IPS-18c (cell line): ENCODE data around the gene EDRF1.

Experiments
- H3K4me3 ChIP-seq: 2 replicates; pipeline ENCODE4 v1.7.0; 2013; ENCODE audit warnings: low read depth, mild to moderate bottlenecking, low read length, moderate library complexity; ENCODE audit not compliant: insufficient read depth
- H3K9me3 ChIP-seq: one replicate; pipeline ENCODE4 v1.6.1; 2013; ENCODE audit warnings: mild to moderate bottlenecking, low read length, moderate library complexity; ENCODE audit not compliant: control insufficient read depth, insufficient read depth

Gene EDRF1

DNA sequence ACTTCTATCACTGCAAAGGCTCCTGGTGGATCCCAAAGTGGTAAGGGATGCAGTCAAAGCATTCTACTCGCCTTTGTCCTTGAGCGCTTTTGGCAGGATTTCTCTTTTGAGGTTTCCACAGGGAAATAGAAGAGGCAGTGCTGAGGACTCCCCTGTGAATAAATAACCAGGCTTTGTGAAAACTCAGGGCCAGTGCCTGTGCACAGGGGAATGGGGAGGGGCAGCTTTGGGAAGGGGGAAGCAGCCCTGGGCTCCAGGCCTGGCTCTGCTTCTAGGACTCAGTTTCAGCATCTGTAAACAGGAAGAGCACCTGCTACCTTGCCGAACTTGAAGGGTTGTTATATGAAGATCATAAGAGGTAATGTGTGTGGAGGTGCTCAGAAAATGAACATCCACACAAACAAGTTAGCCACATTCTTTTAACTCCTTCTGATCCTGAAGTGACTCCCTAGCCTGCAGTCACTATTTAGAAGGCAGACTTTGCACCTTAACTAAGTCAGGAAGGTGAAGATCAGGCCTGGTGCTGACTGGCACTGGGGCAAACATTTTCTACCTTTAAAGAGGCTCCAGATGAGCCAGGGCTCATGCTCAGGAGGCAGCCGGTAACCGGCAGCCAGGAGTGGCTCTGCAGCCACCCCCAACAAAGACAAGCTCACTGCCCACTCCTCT, 78.6 kb downstream of the EDRF1 start:
- no peak overlapping the region for H3K4me3 ChIP-seq
- H3K9me3 ChIP-seq: no peaks in the 10 kb centered on the region

DNA sequence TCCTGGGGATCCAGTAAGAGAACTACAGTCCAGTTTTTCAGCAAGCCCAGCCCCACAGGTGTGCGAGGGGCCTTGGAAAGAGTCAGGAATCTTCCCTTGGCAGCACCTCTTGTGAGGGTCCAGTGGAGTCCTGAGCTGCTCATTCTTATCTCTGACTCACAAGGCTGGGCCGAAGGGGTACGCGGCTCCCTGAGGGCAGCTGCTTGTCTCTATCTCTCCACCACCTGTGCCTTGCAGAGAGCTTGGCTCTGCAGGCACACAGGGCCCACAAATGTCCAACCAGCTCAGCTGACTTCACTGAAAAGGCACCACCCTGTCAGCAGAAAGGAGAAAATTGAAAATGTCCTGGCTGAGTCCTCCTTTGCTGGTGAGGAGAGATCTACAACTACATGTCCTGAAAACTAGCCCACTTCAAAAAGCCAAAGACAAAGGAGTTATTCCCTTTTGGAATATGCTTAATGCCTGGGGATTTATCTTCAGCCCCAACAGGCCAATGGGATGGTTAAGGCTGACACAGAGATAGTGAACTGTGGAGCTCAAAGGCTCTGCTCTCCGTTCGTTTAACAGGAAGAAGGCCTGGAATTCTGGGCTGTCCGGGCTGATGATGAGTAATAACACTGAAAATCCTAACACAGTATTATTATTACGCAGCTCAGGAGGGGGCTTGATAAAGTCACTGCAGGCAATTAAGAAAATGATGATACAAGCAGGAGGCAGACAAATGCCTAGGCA, 80.1 kb downstream of the EDRF1 start:
- Histone ChIP-seq H3K4me3 (no peak overlapping the region), H3K9me3 (no peaks in the 10 kb centered on the region)

DNA sequence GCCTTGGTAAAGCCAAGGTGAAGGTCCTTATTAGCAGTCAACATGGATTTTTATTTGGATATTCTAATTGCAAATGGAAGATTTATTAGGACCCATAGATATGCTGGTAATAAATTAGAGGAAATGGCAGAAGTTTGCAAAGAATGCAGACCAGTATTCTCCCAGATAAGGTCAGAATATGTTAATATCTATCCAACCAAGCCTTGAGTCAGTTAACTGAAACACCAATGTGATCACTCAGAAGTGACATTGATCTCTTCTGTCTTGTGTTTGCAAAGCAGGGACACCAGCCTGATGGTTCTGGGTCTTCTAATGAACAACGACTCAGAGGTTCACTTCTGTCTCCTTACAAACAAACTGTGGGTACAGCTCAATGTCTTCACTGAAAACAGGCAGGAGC, 82.1 kb downstream of the EDRF1 start:
- Histone ChIP-seq H3K4me3 (no peak overlapping the region), H3K9me3 (no peaks in the 10 kb centered on the region)

DNA sequence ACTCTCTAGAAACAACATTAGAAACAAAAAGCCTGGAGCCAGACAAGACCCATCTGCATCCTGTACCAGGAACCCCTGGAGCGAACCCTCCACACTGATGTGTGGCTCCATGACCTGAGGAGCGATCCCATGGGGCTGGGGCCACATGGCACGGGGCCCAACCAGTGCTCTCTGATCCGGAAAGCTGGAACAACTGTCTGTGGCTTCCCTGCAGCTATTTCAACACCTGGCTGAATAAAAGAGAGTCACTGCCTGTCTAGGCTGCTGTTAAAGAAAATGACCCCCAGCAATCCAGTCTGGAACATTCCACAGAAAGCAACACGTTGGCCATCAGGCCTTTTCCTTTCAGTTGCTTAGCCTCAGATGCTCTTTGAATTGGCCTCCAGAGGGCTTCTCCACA, 82.6 kb downstream of the EDRF1 start:
- Histone ChIP-seq H3K9me3 (no peaks in the 10 kb centered on the region), H3K4me3 (no peak overlapping the region)

DNA sequence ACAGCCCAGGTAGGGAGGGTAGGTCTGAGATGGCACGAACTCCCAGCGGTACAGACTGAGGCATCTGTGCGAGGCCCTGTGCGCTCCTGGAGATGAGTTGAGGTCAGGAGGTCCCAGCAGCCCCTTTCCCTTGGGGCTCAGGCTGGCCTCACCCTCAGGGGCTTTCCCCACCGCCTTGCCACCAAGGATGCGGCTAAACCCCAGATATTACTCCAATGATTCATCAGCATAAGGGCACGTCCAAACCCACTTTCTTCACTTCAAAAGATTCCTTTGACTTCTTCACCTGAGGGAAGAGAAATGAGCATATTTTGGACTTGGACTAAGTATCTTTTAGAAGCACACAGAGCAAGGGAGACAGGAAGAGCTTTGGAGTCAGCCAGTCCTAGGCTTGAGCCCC, 83.2 kb downstream of the EDRF1 start:
- Histone ChIP-seq H3K9me3 (no peaks in the 10 kb centered on the region), H3K4me3 (no peak overlapping the region)

DNA sequence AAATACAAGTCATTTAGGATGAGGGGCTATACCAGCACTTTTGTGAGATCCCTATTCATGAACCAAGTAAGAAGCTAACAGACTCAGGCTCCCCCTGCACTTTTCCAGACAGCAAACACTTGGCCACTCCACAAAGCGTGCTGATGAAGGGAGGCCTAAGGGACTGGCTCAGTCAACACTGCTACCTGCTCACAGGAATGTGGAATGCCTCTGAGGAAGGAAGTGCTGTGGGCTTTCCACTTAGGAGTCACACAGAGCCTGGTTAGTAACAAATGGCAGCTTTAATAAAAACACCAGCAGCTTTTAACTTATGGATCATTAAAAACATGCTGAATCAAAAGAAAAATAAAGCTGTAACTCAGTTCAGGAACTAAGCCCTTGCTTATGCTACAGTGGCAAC, 88.5 kb downstream of the EDRF1 start:
- no peaks in the 10 kb centered on the region for H3K9me3 ChIP-seq
- H3K4me3 ChIP-seq: no peak overlapping the region

DNA sequence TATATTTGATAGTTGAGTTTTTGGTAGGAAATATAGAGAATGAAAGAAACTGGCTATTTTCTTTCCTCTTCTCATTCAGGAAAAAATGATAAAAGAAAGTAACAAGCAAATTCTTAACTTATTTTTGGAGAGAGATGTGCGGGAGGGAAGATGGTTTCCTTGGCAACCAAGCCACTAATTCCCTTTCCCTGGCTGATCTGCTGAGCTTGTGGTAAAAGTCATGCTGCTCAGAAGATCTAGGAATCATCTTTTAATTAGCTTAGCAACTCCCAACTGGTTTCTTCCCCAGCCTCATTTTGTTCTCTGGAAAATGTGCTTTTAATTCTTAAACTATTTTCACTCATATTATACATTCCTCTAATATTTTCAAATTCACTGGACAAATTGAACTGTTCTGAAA, 91.7 kb downstream of the EDRF1 start:
- H3K4me3 ChIP-seq: no peak overlapping the region

DNA sequence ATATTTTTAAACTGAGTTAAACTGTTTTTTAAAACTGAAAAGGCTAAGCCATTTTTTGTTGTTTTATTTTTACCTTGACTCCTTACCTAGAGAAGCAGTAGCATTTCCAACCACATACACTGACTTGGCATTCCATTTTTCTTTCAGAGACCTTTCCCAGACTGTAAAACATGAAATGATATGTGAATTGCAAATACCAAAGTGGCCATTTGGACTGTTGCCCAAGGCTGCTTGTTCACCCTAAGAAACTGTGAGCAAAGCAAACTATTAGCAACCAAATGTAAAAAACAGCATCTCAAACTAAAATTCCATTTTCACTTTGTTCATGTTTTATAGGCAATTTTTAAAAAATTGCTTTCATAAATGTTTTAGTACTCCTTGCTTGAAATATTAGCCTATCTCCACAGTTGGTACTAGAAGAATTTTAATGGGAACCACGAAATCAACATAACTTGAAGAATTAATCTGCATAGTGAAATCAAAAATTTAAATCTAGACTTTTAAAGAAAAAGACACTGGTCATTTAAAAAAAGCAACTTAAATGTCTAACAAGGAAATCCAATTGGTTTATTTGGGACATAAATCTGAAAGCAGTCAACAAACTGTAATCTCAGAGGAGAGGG, 92.7 kb downstream of the EDRF1 start:
- Histone ChIP-seq H3K4me3 (no peak overlapping the region), H3K9me3 (no peaks in the 10 kb centered on the region)

More for the DNA sequence above, 91.7 kb downstream of the EDRF1 start:
- H3K9me3 ChIP-seq: no peaks in the 10 kb centered on the region
